ENCODE measurements around the gene ARHGAP19. TPM values are rescaled to one million over a fixed set of nuclear protein-coding genes. Genes with fewer than 3 reads are reported as not detected.

ARHGAP19 gene
- total and polyA plus RNA-seq, 2 of the 8 experiments (the other 6 are each of a cell fraction or from before 2014, with no cell fraction given) = 13.3 to 32.1 TPM

DNA sequence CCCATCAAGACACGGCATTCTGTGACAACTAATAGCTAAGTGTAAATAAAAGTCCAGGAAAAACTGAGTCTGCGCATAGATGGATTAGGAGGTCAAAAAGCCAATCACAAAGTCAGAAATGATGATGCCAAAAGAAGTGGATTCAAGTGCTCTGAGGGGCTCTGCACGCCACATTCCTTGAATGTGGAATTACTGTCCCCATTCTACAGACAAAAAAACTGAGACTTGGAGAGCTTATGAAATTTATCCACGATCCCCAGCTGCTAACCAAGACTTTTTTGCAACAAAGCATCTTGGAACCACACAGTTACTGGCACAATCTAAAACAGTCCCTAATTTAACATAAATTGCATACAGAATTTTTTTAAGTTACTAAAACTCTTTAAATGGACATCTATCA, 57.1 kb downstream of the ARHGAP19 start:
- Histone ChIP-seq H2BK12ac (ENCODE audit: low read depth, low read length) (no peak overlapping the region), H2AFZ (ENCODE audit: low read length) (no peak overlapping the region), H2BK15ac (ENCODE audit: low read length) (no peak overlapping the region), H3K4ac (replicated peaks; ENCODE audit: insufficient read length, low read depth, low read length) (no peak overlapping the region), H3K9me3 (ENCODE audit: insufficient read depth in 2 of 2, low read depth in 1 of 2, low read length in 1 of 2) (no peaks in the 10 kb centered on the region), H4K8ac (ENCODE audit: extremely low read depth, insufficient read depth, low read length) (no peak overlapping the region), H4K91ac (replicated peaks; ENCODE audit: insufficient read length, low read length) (no peak overlapping the region), H2BK20ac (ENCODE audit: low read length) (no peak overlapping the region), H3K79me1 (ENCODE audit: low read depth, low read length) (no peaks in the 10 kb centered on the region), H4K20me1 (replicated peaks in 1 of 2; ENCODE audit: control insufficient read depth in 1 of 2, insufficient read depth in 2 of 2, low read length in 2 of 2) (no peaks in the 10 kb centered on the region), H3K23me2 (ENCODE audit: low read depth, low read length) (no peaks in the 10 kb centered on the region), H4K5ac (ENCODE audit: insufficient read length, low read depth, low read length) (no peak overlapping the region), H3K27me3 (replicated peaks in 1 of 4; ENCODE audit: control insufficient read depth in 3 of 4, extremely low read depth in 1 of 4, insufficient read depth in 3 of 4, low read length in 3 of 4) (no peaks in the 10 kb centered on the region), H3K9ac (replicated peaks in 1 of 4; ENCODE audit: extremely low read depth in 1 of 4, low read depth in 3 of 4, low read length in 3 of 4) (no peak overlapping the region), H2AK5ac (ENCODE audit: low read depth, low read length) (no peak overlapping the region), H3K4me2 (ENCODE audit: insufficient read depth in 1 of 2, low read depth in 2 of 2, low read length in 2 of 2) (no peak overlapping the region), H3K27ac (ENCODE audit: low read depth, low read length) (no peak overlapping the region), H3K23ac (ENCODE audit: insufficient read length) (no peak overlapping the region), H2BK120ac (replicated peaks; ENCODE audit: low read depth, low read length) (no peak overlapping the region), H3K79me2 (ENCODE audit: control insufficient read depth in 1 of 2, insufficient read depth in 2 of 2, low read length in 2 of 2) (no peaks in the 10 kb centered on the region), H3K4me3 (ENCODE audit: extremely low read depth in 1 of 4, insufficient read depth in 2 of 4, low read depth in 3 of 4, low read length in 4 of 4) (no peak overlapping the region), H3K18ac (ENCODE audit: extremely low read depth, low read length) (no peak overlapping the region), H3K14ac (ENCODE audit: insufficient read length) (no peak overlapping the region), H3K56ac (replicated peaks; ENCODE audit: insufficient read length, low read depth, low read length) (no peak overlapping the region), H3K4me1 (replicated peaks in 1 of 4; ENCODE audit: control insufficient read depth in 3 of 4, insufficient read depth in 4 of 4, low read length in 3 of 4) (no peaks in the 10 kb centered on the region), H3K36me3 (ENCODE audit: control insufficient read depth in 2 of 4, insufficient read depth in 4 of 4, low read length in 3 of 4) (peaks cover 0 to 3% (median 0%) of the 10 kb centered on the region in 4 experiments; a peak in 3 of 8 replicates), H2BK5ac (ENCODE audit: low read depth, low read length) (no peak overlapping the region)
- ChIA-PET CTCF (ENCODE audit: partially characterized antibody) (interaction anchor here (0.9 to 44.6 kb wide), 25 partner anchors 11 to 860 kb away, joined by 3 to 1348 read pairs (median 4); no protein-coding TSS in a partner anchor), POLR2A (ENCODE audit: partially characterized antibody) (interaction anchor here (0.6 to 1.7 kb wide), 3 partner anchors 13 to 213 kb away, joined by 3 to 4 read pairs (median 3); no protein-coding TSS in a partner anchor)
- no peak for TF ChIP-seq FOSL1 (IDR thresholded peaks at IDR 0.05; ENCODE audit: insufficient read depth, low read depth, low read length)
- no peak for TF ChIP-seq BRCA1 (IDR thresholded peaks at IDR 0.05; ENCODE audit: low read depth, low read length)
- 96% methylated on average over 4 of the region's 4 CpGs; no CpG with 5 or more reads in 1 of the 2 experiments for WGBS, 2 experiments (ENCODE audit: extremely low coverage in 1 of 2, insufficient coverage in 1 of 2, insufficient read length in 1 of 2, insufficient replicate concordance in 2 of 2, low coverage in 1 of 2, low lambda C conversion rate in 2 of 2, missing lambda C conversion rate in 1 of 2)
- DNase-seq (ENCODE audit: low read depth in 1 of 2, low spot score in 2 of 2) (no peak), FAIRE-seq (no peak)
